Stomach (tissue), 4 donors: Measurements from ENCODE around the gene DRD1.

Source experiments
- EP300 ChIP-seq: sonication (generic); formaldehyde crosslinking; IDR thresholded peaks from one replicate; pipeline ENCODE4 v1.6.1; 2017; ENCODE audit warnings: antibody characterized with exemption
- POLR2A ChIP-seq, 4 donors: fragments of 450-650 bp; IDR thresholded peaks; one replicate each; pipeline ENCODE4 v1.6.1; 2016; ENCODE audit warnings: antibody characterized with exemption in 4 of 4, control low read depth in 2 of 4, mild to moderate bottlenecking in 1 of 4, moderate library complexity in 1 of 4
- TF ChIP-seq, protein P1 (sequence below), 7 experiments: fragments of 450-650 bp in 4 of 7; fragments of 200-600 bp in 3 of 7; sonication (generic) in 3 of 7; IDR thresholded peaks; one replicate each; pipeline ENCODE4 v1.5.1; 2016 to 2019; ENCODE audit warnings: antibody characterized with exemption in 7 of 7, control low read depth in 2 of 7, mild to moderate bottlenecking in 1 of 7

DNA sequence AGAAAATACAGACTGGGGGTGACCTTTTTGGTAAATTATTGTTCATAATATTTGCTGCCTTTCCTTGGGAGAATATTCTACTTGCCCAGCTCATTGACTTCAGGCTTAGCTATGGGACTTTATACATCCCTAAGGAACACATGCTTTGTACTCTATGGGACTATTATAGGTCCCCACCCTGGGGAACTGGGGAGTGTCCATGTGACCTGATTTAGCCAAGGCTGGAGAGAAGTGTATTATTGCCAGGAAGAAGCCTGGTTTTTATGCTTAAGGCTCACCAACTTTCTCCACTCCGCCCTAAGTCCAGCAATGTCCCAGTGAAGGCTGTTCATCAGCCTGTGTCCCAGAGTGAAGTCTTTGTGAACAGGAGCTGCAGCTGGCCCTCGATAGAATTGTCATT is 16.6 kb upstream of the DRD1 start:
- TF ChIP-seq, protein P1, sequence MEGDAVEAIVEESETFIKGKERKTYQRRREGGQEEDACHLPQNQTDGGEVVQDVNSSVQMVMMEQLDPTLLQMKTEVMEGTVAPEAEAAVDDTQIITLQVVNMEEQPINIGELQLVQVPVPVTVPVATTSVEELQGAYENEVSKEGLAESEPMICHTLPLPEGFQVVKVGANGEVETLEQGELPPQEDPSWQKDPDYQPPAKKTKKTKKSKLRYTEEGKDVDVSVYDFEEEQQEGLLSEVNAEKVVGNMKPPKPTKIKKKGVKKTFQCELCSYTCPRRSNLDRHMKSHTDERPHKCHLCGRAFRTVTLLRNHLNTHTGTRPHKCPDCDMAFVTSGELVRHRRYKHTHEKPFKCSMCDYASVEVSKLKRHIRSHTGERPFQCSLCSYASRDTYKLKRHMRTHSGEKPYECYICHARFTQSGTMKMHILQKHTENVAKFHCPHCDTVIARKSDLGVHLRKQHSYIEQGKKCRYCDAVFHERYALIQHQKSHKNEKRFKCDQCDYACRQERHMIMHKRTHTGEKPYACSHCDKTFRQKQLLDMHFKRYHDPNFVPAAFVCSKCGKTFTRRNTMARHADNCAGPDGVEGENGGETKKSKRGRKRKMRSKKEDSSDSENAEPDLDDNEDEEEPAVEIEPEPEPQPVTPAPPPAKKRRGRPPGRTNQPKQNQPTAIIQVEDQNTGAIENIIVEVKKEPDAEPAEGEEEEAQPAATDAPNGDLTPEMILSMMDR (IDR thresholded peaks at IDR 0.05) = no peak
- TF ChIP-seq EP300 (no peak), POLR2A (IDR thresholded peaks at IDR 0.05) (no peak)
